CD4-positive, alpha-beta memory T cell (primary cell): ENCODE results near the gene PRR22. TPM values are rescaled to one million over a fixed set of nuclear protein-coding genes. Genes with fewer than 3 reads are reported as not detected.

ENCODE experiments used
- CTCF ChIA-PET: fragments of 350-600 bp; sonication (Branson Sonifier 250); formaldehyde crosslinking; loops from one replicate; lab custom pipeline; 2021; ENCODE audit warnings: inconsistent platforms; ENCODE audit not compliant: partially characterized antibody; lab: Charles Lee
- POLR2A ChIA-PET: fragments of 350-600 bp; sonication (Branson Sonifier 250); formaldehyde crosslinking; loops from one replicate; lab custom pipeline; 2021; ENCODE audit not compliant: partially characterized antibody; lab: Charles Lee
- DNase-seq, 5 donors: peaks; one replicate each; pipeline versions ENCODE4 v3.0.0 to v3.0.0-alpha.2; 2020 to 2022; ENCODE audit warnings: mixed read lengths in 1 of 5
- H3K27ac ChIP-seq: one replicate; pipeline ENCODE4 v1.7.0; 2013; ENCODE audit warnings: low read depth, low read length
- H3K27me3 ChIP-seq: 2 replicates; pipeline ENCODE4 v1.7.0; 2013; ENCODE audit warnings: mild to moderate bottlenecking, low read length, moderate library complexity; ENCODE audit not compliant: insufficient read depth
- H3K36me3 ChIP-seq: 2 replicates; pipeline ENCODE4 v1.7.0; 2013; ENCODE audit warnings: mild to moderate bottlenecking, low read length, moderate library complexity; ENCODE audit not compliant: insufficient read depth
- H3K4me1 ChIP-seq: 2 replicates; pipeline ENCODE4 v1.7.0; 2013; ENCODE audit warnings: mild to moderate bottlenecking, low read length, moderate library complexity; ENCODE audit not compliant: insufficient read depth
- H3K4me3 ChIP-seq, 2 donors: one replicate each; pipeline ENCODE4 v1.7.0; 2013; ENCODE audit warnings: low read length in 2 of 2, mild to moderate bottlenecking in 1 of 2
- H3K9me3 ChIP-seq, 2 donors: one replicate each; pipeline ENCODE4 v1.7.0; 2013; ENCODE audit warnings: low read length in 2 of 2, control low read depth in 1 of 2; ENCODE audit not compliant: control insufficient read depth in 1 of 2
- H3K27ac Mint-ChIP-seq, 7 donors: one replicate each; pipeline ENCODE4 v1.8.0; 2020 to 2021; ENCODE audit warnings: mixed read lengths in 7 of 7, mild to moderate bottlenecking in 6 of 7, inconsistent platforms in 3 of 7, moderate library complexity in 3 of 7
- H3K27me3 Mint-ChIP-seq, 2 donors: one replicate each; pipeline ENCODE4 v1.8.0; 2020 to 2021; ENCODE audit warnings: mixed read lengths in 2 of 2
- H3K36me3 Mint-ChIP-seq, 2 donors: one replicate each; pipeline ENCODE4 v1.8.0; 2020 to 2021; ENCODE audit warnings: mixed read lengths in 2 of 2, inconsistent platforms in 1 of 2, mild to moderate bottlenecking in 1 of 2
- H3K4me1 Mint-ChIP-seq, 4 donors: one replicate each; pipeline ENCODE4 v1.8.0; 2020 to 2021; ENCODE audit warnings: mixed read lengths in 4 of 4, mild to moderate bottlenecking in 1 of 4
- H3K4me3 Mint-ChIP-seq, 8 donors: one replicate each; pipeline ENCODE4 v1.8.0; 2020 to 2021; ENCODE audit warnings: mixed read lengths in 8 of 8, mild to moderate bottlenecking in 7 of 8, moderate library complexity in 6 of 8, inconsistent platforms in 3 of 8
- H3K9me3 Mint-ChIP-seq, 8 donors: one replicate each; pipeline ENCODE4 v1.8.0; 2020 to 2021; ENCODE audit warnings: mixed read lengths in 8 of 8, mild to moderate bottlenecking in 5 of 8, inconsistent platforms in 3 of 8, moderate library complexity in 1 of 8
- intact Hi-C: fragments of 100-400 bp; cut with micrococcal nuclease; formaldehyde crosslinking; loops from one replicate; pipeline ENCODE4 v1.15.1; 2023
- polyA plus RNA-seq, 2 donors: library from polyadenylated mRNA; unstranded; fragments of 300-500 nt; fragmentation: Illumina TruSeq; gene quantifications; one replicate each; pipeline ENCODE4 v1.2.3, GENCODE V29; 2021
- total RNA-seq, 2 experiments: library from RNA; stranded (reverse); gene quantifications; one replicate each; pipeline ENCODE4 v1.2.3, GENCODE V29; 2021

The PRR22 gene
- total and polyA plus RNA-seq, 4 experiments from 2014 or later = 5.9 to 6.6 TPM; not detected in 2

GRCh38 chr19:5790559-5791520 lies 6.3 kb upstream of the PRR22 start, which contains the start of gene DUS3L:
TSS of gene DUS3L (minus strand) at chr19:5791163. CDS start at chr19:5791141, 22 bp downstream.
- intact Hi-C loops = loop anchor here (1.0 to 10.0 kb wide), 10 partner anchors 14 to 1000 kb away; partner anchors contain the start of genes CATSPERD, CLPP, FEM1A and LONP1
- H3K36me3 ChIP-seq = peaks cover 40% of the 10 kb centered on the region
- peak within 1 kb of the TSS; percentile 97 for H3K27ac ChIP-seq
- H3K4me3 ChIP-seq = peak within 1 kb of the TSS; percentile 62 to 93
- peaks cover 11 to 24% (median 12%) of the 10 kb centered on the region in 4 donors for H3K4me1 Mint-ChIP-seq
- H3K9me3 ChIP-seq = no peaks in the 10 kb centered on the region
- H3K4me1 ChIP-seq = peaks cover 14% of the 10 kb centered on the region
- peaks cover 0 to 4% (median 0%) of the 10 kb centered on the region in 8 donors for H3K9me3 Mint-ChIP-seq
- peak within 1 kb of the TSS; percentile 94 to 100 (median 100) for H3K27ac Mint-ChIP-seq
- peaks cover 18 to 33% of the 10 kb centered on the region in 2 donors for H3K36me3 Mint-ChIP-seq
- no peaks in the 10 kb centered on the region for H3K27me3 ChIP-seq
- ChIA-PET POLR2A (interaction anchor here (0.6 to 3.5 kb wide), 14 partner anchors 9 to 232 kb away, joined by 3 to 31 read pairs (median 6); partner anchors contain the start of genes CATSPERD, LONP1, NDUFA11 and RANBP3), CTCF (interaction anchor here (2.0 to 6.2 kb wide), 2 partner anchors 13 to 70 kb away, joined by 9 to 43 read pairs; partner anchors contain the start of genes CATSPERD and NRTN)
- peak; percentile 92 to 98 (median 97) for DNase-seq
- peaks cover 0 to 2% of the 10 kb centered on the region in 2 donors for H3K27me3 Mint-ChIP-seq
- peak within 1 kb of the TSS; percentile 96 to 100 (median 99) for H3K4me3 Mint-ChIP-seq

GRCh38 chr19:5789886-5790558 lies 5.5 kb upstream of the PRR22 start:
- Mint-ChIP-seq H3K27me3 (peaks cover 0 to 2% of the 10 kb centered on the region in 2 donors), H3K9me3 (peaks cover 0 to 4% (median 0%) of the 10 kb centered on the region in 8 donors), H3K4me3 (peak overlapping the region; percentile 96 to 100 (median 99)), H3K36me3 (peaks cover 21 to 36% of the 10 kb centered on the region in 2 donors), H3K27ac (peak overlapping the region; percentile 94 to 100 (median 100)), H3K4me1 (peaks cover 11 to 24% (median 12%) of the 10 kb centered on the region in 4 donors)
- ChIA-PET CTCF (interaction anchor here (2.0 to 6.2 kb wide), 2 partner anchors 14 to 69 kb away, joined by 9 to 43 read pairs; partner anchors contain the start of genes CATSPERD and NRTN), POLR2A (interaction anchor here (0.6 to 3.5 kb wide), 11 partner anchors 10 to 188 kb away, joined by 3 to 31 read pairs (median 6); partner anchors contain the start of genes CATSPERD, LONP1, NDUFA11 and RANBP3)
- H3K4me1 ChIP-seq = peaks cover 14% of the 10 kb centered on the region
- DNase-seq = no peak
- peaks cover 44% of the 10 kb centered on the region for H3K36me3 ChIP-seq
- H3K27me3 ChIP-seq = no peaks in the 10 kb centered on the region
- peak overlapping the region; percentile 62 to 93 for H3K4me3 ChIP-seq
- intact Hi-C loops = loop anchor here (1.0 to 10.0 kb wide), 8 partner anchors 15 to 999 kb away; partner anchors contain the start of genes CATSPERD, CLPP, FEM1A and LONP1
- H3K27ac ChIP-seq = peak overlapping the region; percentile 97
- no peaks in the 10 kb centered on the region for H3K9me3 ChIP-seq

- H3K27me3 ChIP-seq = no peaks in the 10 kb centered on the region
- Mint-ChIP-seq H3K36me3 (peaks cover 21 to 36% of the 10 kb centered on the region in 2 donors), H3K27me3 (peaks cover 0 to 2% of the 10 kb centered on the region in 2 donors), H3K4me1 (peaks cover 11 to 24% (median 12%) of the 10 kb centered on the region in 4 donors), H3K27ac (peak overlapping the region in 1 of 7 donors; percentile 35), H3K9me3 (peaks cover 0 to 4% (median 0%) of the 10 kb centered on the region in 8 donors), H3K4me3 (peak overlapping the region in 1 of 8 donors; percentile 31)
- ChIA-PET POLR2A (interaction anchor here (1.6 to 3.5 kb wide), 6 partner anchors 11 to 114 kb away, joined by 4 to 31 read pairs (median 12); partner anchors contain the start of genes NDUFA11, RPL36 and VMAC), CTCF (interaction anchor here (1.4 kb wide), 1 partner anchor 15 kb away, joined by 6 read pairs; the partner anchor contains the start of gene NRTN)
- H3K36me3 ChIP-seq = peaks cover 44% of the 10 kb centered on the region
- H3K9me3 ChIP-seq = no peaks in the 10 kb centered on the region
- DNase-seq = no peak
- intact Hi-C loops = no loop called here
- no peak overlapping the region for H3K27ac ChIP-seq
- H3K4me3 ChIP-seq = no peak overlapping the region
- H3K4me1 ChIP-seq = peaks cover 14% of the 10 kb centered on the region
Measured at GRCh38 chr19:5789351-5789761, 4.8 kb upstream of the PRR22 start.

- ChIA-PET CTCF (interaction anchor here (1.4 kb wide), 1 partner anchor 16 kb away, joined by 6 read pairs; the partner anchor contains the start of gene NRTN), POLR2A (no interaction called here)
- H3K9me3 ChIP-seq = no peaks in the 10 kb centered on the region
- Mint-ChIP-seq H3K36me3 (peaks cover 21 to 39% of the 10 kb centered on the region in 2 donors), H3K4me1 (peaks cover 11 to 24% (median 12%) of the 10 kb centered on the region in 4 donors), H3K9me3 (peaks cover 0 to 4% (median 0%) of the 10 kb centered on the region in 8 donors), H3K27ac (peak overlapping the region in 2 of 7 donors; percentile 66 to 86), H3K4me3 (peak overlapping the region in 2 of 8 donors; percentile 11 to 22), H3K27me3 (peaks cover 0 to 2% of the 10 kb centered on the region in 2 donors)
- no peak for DNase-seq
- H3K4me3 ChIP-seq = no peak overlapping the region
- no peak overlapping the region for H3K27ac ChIP-seq
- no peaks in the 10 kb centered on the region for H3K27me3 ChIP-seq
- intact Hi-C loops = no loop called here
- H3K4me1 ChIP-seq = peaks cover 14% of the 10 kb centered on the region
- peaks cover 44% of the 10 kb centered on the region for H3K36me3 ChIP-seq
Measured at GRCh38 chr19:5788422-5788821, 3.9 kb upstream of the PRR22 start.

GRCh38 chr19:5787409-5788182 lies 3.0 kb upstream of the PRR22 start:
- DNase-seq = no peak
- Mint-ChIP-seq H3K4me3 (no peak overlapping the region), H3K27ac (no peak overlapping the region), H3K9me3 (peaks cover 0 to 4% (median 0%) of the 10 kb centered on the region in 8 donors), H3K27me3 (peaks cover 0 to 2% of the 10 kb centered on the region in 2 donors), H3K36me3 (peaks cover 21 to 39% of the 10 kb centered on the region in 2 donors), H3K4me1 (peaks cover 11 to 24% (median 12%) of the 10 kb centered on the region in 4 donors)
- Histone ChIP-seq H3K4me3 (no peak overlapping the region), H3K36me3 (peaks cover 44% of the 10 kb centered on the region), H3K27me3 (no peaks in the 10 kb centered on the region), H3K9me3 (no peaks in the 10 kb centered on the region), H3K4me1 (peaks cover 14% of the 10 kb centered on the region), H3K27ac (no peak overlapping the region)
- ChIA-PET POLR2A (no interaction called here), CTCF (no interaction called here)
- intact Hi-C loops = no loop called here
